ENCODE data around the gene ARHGAP10. TPM values are rescaled to one million over a fixed set of nuclear protein-coding genes. Genes with fewer than 3 reads are reported as not detected.
A peak's percentile ranks its signal among the peaks of the same experiment; 100 is the strongest.

Gene ARHGAP10
- total and polyA plus RNA-seq, 3 donors from 2014 or later, result 17.4 to 108 (median 83.5) TPM

- no peak for DNase-seq
- no peak overlapping the region for H3K27ac ChIP-seq
- WGBS, 2 donors, result 93 to 95% methylated on average over 4 of the region's 4 CpGs
Observed at GRCh38 chr4:147805946-147806345, 74.1 kb downstream of the ARHGAP10 start.

GRCh38 chr4:147808447-147808846, 76.6 kb downstream of the ARHGAP10 start:
- WGBS, 2 donors, result 31 to 32% methylated on average over 1 of the region's 1 CpG
- TF ChIP-seq POLR2A (IDR thresholded peaks at IDR 0.05) (no peak), CTCF (IDR thresholded peaks at IDR 0.05) (no peak)
- Histone ChIP-seq H3K27me3 (no peaks in the 10 kb centered on the region), H3K27ac (no peak overlapping the region), H3K4me3 (no peak overlapping the region), H3K9me3 (no peaks in the 10 kb centered on the region), H3K36me3 (ENCODE audit: low read depth, missing control alignments) (no peaks in the 10 kb centered on the region), H3K4me1 (peaks cover 30% of the 10 kb centered on the region)
- DNase-seq, result no peak
- intact Hi-C loops (cut with DNase I; ENCODE audit: low total_unique reads), result no loop called here

More at GRCh38 chr4:147805946-147806345, 74.1 kb downstream of the ARHGAP10 start:
- Histone ChIP-seq H3K27me3 (no peaks in the 10 kb centered on the region), H3K4me1 (peaks cover 19% of the 10 kb centered on the region), H3K36me3 (ENCODE audit: low read depth, missing control alignments) (no peaks in the 10 kb centered on the region), H3K9me3 (no peaks in the 10 kb centered on the region), H3K4me3 (no peak overlapping the region)
- TF ChIP-seq POLR2A (IDR thresholded peaks at IDR 0.05) (no peak), CTCF (IDR thresholded peaks at IDR 0.05) (no peak)
- intact Hi-C loops (cut with DNase I; ENCODE audit: low total_unique reads), result no loop called here

GRCh38 chr4:147809211-147809610, 77.3 kb downstream of the ARHGAP10 start:
- 46% methylated on average over 3 of the region's 3 CpGs for WGBS, 2 donors
- Histone ChIP-seq H3K4me3 (no peak overlapping the region), H3K9me3 (no peaks in the 10 kb centered on the region), H3K27ac (no peak overlapping the region), H3K36me3 (ENCODE audit: low read depth, missing control alignments) (no peaks in the 10 kb centered on the region), H3K27me3 (no peaks in the 10 kb centered on the region), H3K4me1 (peaks cover 37% of the 10 kb centered on the region)
- no peak for TF ChIP-seq CTCF (IDR thresholded peaks at IDR 0.05)
- intact Hi-C loops (cut with DNase I; ENCODE audit: low total_unique reads), result no loop called here
- no peak for DNase-seq

GRCh38 chr4:147811878-147812277, 80.0 kb downstream of the ARHGAP10 start:
- Histone ChIP-seq H3K27me3 (no peaks in the 10 kb centered on the region), H3K4me1 (peaks cover 64% of the 10 kb centered on the region), H3K27ac (peak overlapping the region in 1 of 2 donors; percentile 7), H3K9me3 (no peaks in the 10 kb centered on the region), H3K4me3 (no peak overlapping the region), H3K36me3 (ENCODE audit: low read depth, missing control alignments) (no peaks in the 10 kb centered on the region)
- no peak for DNase-seq
- intact Hi-C loops (cut with DNase I; ENCODE audit: low total_unique reads), result loop anchor here (10.0 kb wide), 1 partner anchor 77 kb away; the partner anchor contains the start of gene ARHGAP10
- 85 to 91% methylated on average over 6 of the region's 6 CpGs for WGBS, 2 donors
- TF ChIP-seq CTCF (IDR thresholded peaks at IDR 0.05) (no peak), POLR2A (IDR thresholded peaks at IDR 0.05) (no peak)

GRCh38 chr4:147813109-147813773, 81.4 kb downstream of the ARHGAP10 start:
- intact Hi-C loops (cut with DNase I; ENCODE audit: low total_unique reads), result loop anchor here (10.0 kb wide), 1 partner anchor 78 kb away; the partner anchor contains the start of gene ARHGAP10
- Histone ChIP-seq H3K27ac (peak overlapping the region; percentile 45 to 92), H3K4me1 (peaks cover 66% of the 10 kb centered on the region), H3K9me3 (no peaks in the 10 kb centered on the region), H3K36me3 (ENCODE audit: low read depth, missing control alignments) (no peaks in the 10 kb centered on the region), H3K27me3 (no peaks in the 10 kb centered on the region), H3K4me3 (no peak overlapping the region)
- WGBS, 2 donors, result 45 to 51% methylated on average over 7 of the region's 7 CpGs
- TF ChIP-seq CTCF (IDR thresholded peaks at IDR 0.05), result no peak
- no peak for TF ChIP-seq POLR2A (IDR thresholded peaks at IDR 0.05)
- peak; percentile 41 for DNase-seq

Measured in testis (tissue), 3 donors.